HepG2 (cell line): ENCODE data around the gene CDH23. TPM values are rescaled to one million over a fixed set of nuclear protein-coding genes. Genes with fewer than 3 reads are reported as not detected.

ENCODE experiments used
- ATAC-seq: fragments of 200-7000 bp; cut with Tn5 transposase; 3 replicates; pipeline ENCODE4 v1.9.1; 2020; ENCODE audit warnings: mild to moderate bottlenecking, moderate library complexity
- BruUV-seq: library from RNA; stranded (reverse); fragments of 400-500 nt; replicated peaks from 2 replicates; lab custom pipeline; 2021; lab: Mats Ljungman, UMichigan
- CTCF ChIA-PET: fragments of 300-600 bp; formaldehyde crosslinking; extraction: SDS; loops from one replicate; lab custom pipeline; 2021; ENCODE audit warnings: low total read pairs, inconsistent platforms, low intra/inter-chr PET ratio; lab: Yijun Ruan, JAX
- POLR2A ChIA-PET: fragments of 350-600 bp; sonication (Branson Sonifier 250); formaldehyde crosslinking; loops from one replicate; lab custom pipeline; 2020; ENCODE audit warnings: antibody characterized with exemption, inconsistent platforms; lab: Yijun Ruan, JAX
- DNase-seq: peaks from one replicate; pipeline ENCODE4 v3.0.0-alpha.2; 2015; ENCODE audit warnings: low spot score
- FAIRE-seq: peaks from 3 replicates; lab custom pipeline; 2011; peaks lifted over from hg19 to GRCh38; lab: Jason Lieb, UNC
- H2AFZ ChIP-seq: one replicate; pipeline ENCODE4 v1.6.1; 2011; ENCODE audit warnings: low read length, inconsistent platforms
- H3K27ac ChIP-seq: fragments of 300-600 bp; 3 replicates; pipeline ENCODE4 v1.8.0; 2011; ENCODE audit warnings: mixed run types, mild to moderate bottlenecking, mixed read lengths, low read length, inconsistent platforms; ENCODE audit not compliant: insufficient read depth; ENCODE audit errors: extremely low read length
- H3K27me3 ChIP-seq, 2 experiments: fragments of 200-600 bp in 1 of 2; 2 replicates in 1 of 2; 3 replicates in 1 of 2; pipeline versions ENCODE4 v1.6.0 to v1.8.0; 2011; ENCODE audit warnings: low read length in 2 of 2, mild to moderate bottlenecking in 2 of 2, moderate library complexity in 2 of 2, inconsistent platforms in 1 of 2; ENCODE audit not compliant: insufficient read depth in 2 of 2, control insufficient read depth in 1 of 2
- H3K36me3 ChIP-seq, 2 experiments: fragments of 200-600 bp in 1 of 2; replicated peaks in 1 of 2; 2 replicates in 1 of 2; 3 replicates in 1 of 2; pipeline versions ENCODE4 v1.5.1 to v1.8.0; 2011; ENCODE audit warnings: low read length in 2 of 2, inconsistent platforms in 1 of 2; ENCODE audit not compliant: insufficient read depth in 2 of 2, control insufficient read depth in 1 of 2
- H3K4me1 ChIP-seq: 2 replicates; pipeline ENCODE4 v1.5.1; 2012; ENCODE audit warnings: low read length, inconsistent platforms; ENCODE audit not compliant: insufficient read depth
- H3K4me2 ChIP-seq: 2 replicates; pipeline ENCODE4 v1.6.0; 2011; ENCODE audit warnings: low read depth, low read length, inconsistent platforms
- H3K4me3 ChIP-seq, 3 experiments: fragments of 200-600 bp in 1 of 3; sonication (generic), shearing (Covaris generic) in 1 of 3; replicated peaks in 1 of 3; 2 replicates each; pipeline ENCODE4 v1.5.1; 2011 to 2016; ENCODE audit warnings: low read length in 3 of 3, inconsistent platforms in 2 of 3, low read depth in 2 of 3, mild to moderate bottlenecking in 2 of 3, control low read depth in 1 of 3, mixed read lengths in 1 of 3; ENCODE audit not compliant: insufficient read depth in 1 of 3
- H3K79me2 ChIP-seq: one replicate; pipeline ENCODE4 v1.6.1; 2011; ENCODE audit warnings: low read length, inconsistent platforms; ENCODE audit not compliant: insufficient read depth
- H3K9ac ChIP-seq: 2 replicates; pipeline ENCODE4 v1.6.0; 2011; ENCODE audit warnings: mild to moderate bottlenecking, low read depth, low read length, inconsistent platforms; ENCODE audit not compliant: insufficient read depth
- H3K9me3 ChIP-seq: 2 replicates; pipeline ENCODE4 v1.5.1; 2012; ENCODE audit warnings: mild to moderate bottlenecking, low read length
- H4K20me1 ChIP-seq: 2 replicates; pipeline ENCODE4 v1.6.0; 2011; ENCODE audit warnings: inconsistent platforms, mild to moderate bottlenecking, low read length, moderate library complexity; ENCODE audit not compliant: insufficient read depth
- NR2F2 ChIP-seq: IDR thresholded peaks from 2 replicates; pipeline ENCODE4 v1.6.1; 2012; ENCODE audit warnings: low read depth, inconsistent platforms, borderline replicate concordance
- SATB2 ChIP-seq: sonication (generic); formaldehyde crosslinking; IDR thresholded peaks from 2 replicates; pipeline ENCODE4 v1.5.0; 2020; ENCODE audit warnings: missing genetic modification reagents
- ZNF264 ChIP-seq: sonication (generic); formaldehyde crosslinking; IDR thresholded peaks from 2 replicates; pipeline ENCODE4 v1.4.0; 2020; ENCODE audit warnings: missing genetic modification reagents
- ZNF407 ChIP-seq: sonication (generic); formaldehyde crosslinking; IDR thresholded peaks from one replicate; pipeline ENCODE4 v1.5.1; 2020; ENCODE audit warnings: mild to moderate bottlenecking, missing genetic modification reagents; ENCODE audit errors: not compliant biosample characterization
- WGBS: methylation state at CpG from one replicate; pipeline ENCODE4 v1.1.6; 2017; ENCODE audit warnings: low lambda C conversion rate; 5-methylcytosine and 5-hydroxymethylcytosine counted together
- in situ Hi-C: cut with HindIII; loops from 2 replicates; pipeline ENCODE4 v1.10.0; 2017; ENCODE audit warnings: low pct_unique_long_range_greater_than_20kb; ENCODE audit not compliant: extremely low pct_ligation_motif_present
- intact Hi-C: fragments of 100-400 bp; cut with micrococcal nuclease; formaldehyde crosslinking; loops from one replicate; pipeline ENCODE4 v1.10.0; 2022; ENCODE audit not compliant: unreplicated experiment
- polyA plus RNA-seq, 8 experiments: library from polyadenylated mRNA; depleted of rRNA in 3 of 8; stranded (reverse) in 7 of 8; unstranded in 1 of 8; fragments of >200 nt; fragmentation: Illumina TruSeq in 4 of 8; extraction: Trizol in 4 of 8; gene quantifications; 2 replicates each; pipeline versions ENCODE4 v1.2.1 to v1.2.3, GENCODE V29; 2011 to 2016; ENCODE audit warnings: low read depth in 4 of 8, missing spikeins in 1 of 8, mixed read lengths in 1 of 8; ENCODE audit not compliant: insufficient read depth in 1 of 8
- total RNA-seq, 5 experiments: library from RNA; depleted of rRNA; stranded (reverse); fragments of >200 nt; fragmentation: Illumina TruSeq; extraction: Trizol; gene quantifications; 2 replicates each; pipeline ENCODE4 v1.2.3, GENCODE V29; 2016; ENCODE audit warnings: low read depth in 1 of 5

Gene CDH23
- total and polyA plus RNA-seq, 2 of the 13 experiments (the other 11 are each of a cell fraction or from before 2014, with no cell fraction given), result 0.13 TPM; not detected in 1

GRCh38 chr10:71513540-71513853 lies 116.8 kb downstream of the CDH23 start:
- Histone ChIP-seq H3K9ac (no peak overlapping the region), H3K36me3 (no peaks in the 10 kb centered on the region), H2AFZ (no peak overlapping the region), H3K4me2 (no peak overlapping the region), H3K4me1 (peaks cover 10% of the 10 kb centered on the region), H3K4me3 (no peak overlapping the region), H4K20me1 (no peaks in the 10 kb centered on the region), H3K27me3 (peaks cover 2 to 4% of the 10 kb centered on the region in 2 experiments; a peak in 2 of 5 replicates), H3K79me2 (no peaks in the 10 kb centered on the region), H3K9me3 (no peaks in the 10 kb centered on the region)
- ATAC-seq (no peak), FAIRE-seq (no peak)
- in situ Hi-C loops (no loop called here), intact Hi-C loops (no loop called here)
- ChIA-PET POLR2A (no interaction called here), CTCF (no interaction called here)
- WGBS, result 25% methylated on average over 2 of the region's 2 CpGs
- no TSS peak for BruUV-seq
- TF ChIP-seq NR2F2 (no peak), ZNF407 (CRISPR knock-in tag) (no peak), ZNF264 (CRISPR knock-in tag) (no peak), SATB2 (no peak)
- TF ChIP-seq, all 625 proteins: peak for 0
- H3K27ac ChIP-seq, result no peak overlapping the region
- no peak for DNase-seq
